ENCODE data around the gene NOL4.

GRCh38 chr18:34194239-34194638, 30.5 kb downstream of the NOL4 start:
- TF ChIP-seq, protein P1, sequence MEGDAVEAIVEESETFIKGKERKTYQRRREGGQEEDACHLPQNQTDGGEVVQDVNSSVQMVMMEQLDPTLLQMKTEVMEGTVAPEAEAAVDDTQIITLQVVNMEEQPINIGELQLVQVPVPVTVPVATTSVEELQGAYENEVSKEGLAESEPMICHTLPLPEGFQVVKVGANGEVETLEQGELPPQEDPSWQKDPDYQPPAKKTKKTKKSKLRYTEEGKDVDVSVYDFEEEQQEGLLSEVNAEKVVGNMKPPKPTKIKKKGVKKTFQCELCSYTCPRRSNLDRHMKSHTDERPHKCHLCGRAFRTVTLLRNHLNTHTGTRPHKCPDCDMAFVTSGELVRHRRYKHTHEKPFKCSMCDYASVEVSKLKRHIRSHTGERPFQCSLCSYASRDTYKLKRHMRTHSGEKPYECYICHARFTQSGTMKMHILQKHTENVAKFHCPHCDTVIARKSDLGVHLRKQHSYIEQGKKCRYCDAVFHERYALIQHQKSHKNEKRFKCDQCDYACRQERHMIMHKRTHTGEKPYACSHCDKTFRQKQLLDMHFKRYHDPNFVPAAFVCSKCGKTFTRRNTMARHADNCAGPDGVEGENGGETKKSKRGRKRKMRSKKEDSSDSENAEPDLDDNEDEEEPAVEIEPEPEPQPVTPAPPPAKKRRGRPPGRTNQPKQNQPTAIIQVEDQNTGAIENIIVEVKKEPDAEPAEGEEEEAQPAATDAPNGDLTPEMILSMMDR (conservative IDR thresholded peaks at IDR 0.05; ENCODE audit: low read length) = no peak
- TF ChIP-seq EZH2phosphoT487 (IDR thresholded peaks at IDR 0.05; ENCODE audit: borderline replicate concordance, low read depth, low read length) = no peak
